PC-3 (cell line): ENCODE measurements around the gene SPSB3. TPM values are rescaled to one million over a fixed set of nuclear protein-coding genes. Genes with fewer than 3 reads are reported as not detected.

Source experiments
- ATAC-seq: fragments of 200-7000 bp; cut with Tn5 transposase; 2 replicates; pipeline ENCODE4 v1.9.1; 2020; ENCODE audit warnings: mild to moderate bottlenecking, moderate library complexity
- BruUV-seq: library from RNA; stranded (reverse); fragments of 400-500 nt; replicated peaks from 2 replicates; lab custom pipeline; 2021; lab: Mats Ljungman, UMichigan
- CTCF ChIA-PET: fragments of 300-600 bp; sonication (Branson Sonifier 250); formaldehyde crosslinking; loops from one replicate; lab custom pipeline; 2022; ENCODE audit warnings: antibody characterized with exemption; lab: Charles Lee
- POLR2A ChIA-PET: fragments of 300-600 bp; sonication (Branson Sonifier 250); formaldehyde crosslinking; loops from one replicate; lab custom pipeline; 2022; ENCODE audit warnings: antibody characterized with exemption; ENCODE audit not compliant: unreplicated experiment; lab: Charles Lee
- DNase-seq: peaks from one replicate; pipeline ENCODE4 v3.0.0-alpha.2; 2015
- H2AFZ ChIP-seq: fragments of 300-600 bp; sonication (generic); 2 replicates; pipeline ENCODE4 v1.6.0; 2016; ENCODE audit warnings: antibody characterized with exemption, low read length
- H3F3A ChIP-seq: fragments of 300-600 bp; sonication (generic); one replicate; pipeline ENCODE4 v1.6.0; 2017; ENCODE audit warnings: antibody characterized with exemption, low read length, control low read depth, mild to moderate bottlenecking; ENCODE audit not compliant: unreplicated experiment
- H3K27ac ChIP-seq: fragments of 300-600 bp; sonication (generic); 2 replicates; pipeline ENCODE4 v1.5.1; 2016; ENCODE audit warnings: mild to moderate bottlenecking, low read length
- H3K27me3 ChIP-seq: fragments of 300-600 bp; sonication (generic); 2 replicates; pipeline ENCODE4 v1.6.1; 2016; ENCODE audit warnings: low read length, mixed read lengths
- H3K36me3 ChIP-seq: fragments of 300-600 bp; sonication (generic); 2 replicates; pipeline ENCODE4 v1.6.1; 2016; ENCODE audit warnings: low read depth, mixed run types, low read length, mixed read lengths
- H3K4me1 ChIP-seq: fragments of 300-600 bp; sonication (generic); 2 replicates; pipeline ENCODE4 v1.5.1; 2016; ENCODE audit warnings: low read length; ENCODE audit not compliant: insufficient read depth
- H3K4me2 ChIP-seq: fragments of 300-600 bp; sonication (generic); 2 replicates; pipeline ENCODE4 v1.6.0; 2016; ENCODE audit warnings: low read length
- H3K4me3 ChIP-seq: fragments of 300-600 bp; sonication (generic); 2 replicates; pipeline ENCODE4 v1.5.1; 2016; ENCODE audit warnings: mild to moderate bottlenecking, low read length, mixed read lengths
- H3K79me2 ChIP-seq: fragments of 300-600 bp; sonication (generic); 2 replicates; pipeline ENCODE4 v1.6.1; 2017; ENCODE audit warnings: low read length, mixed read lengths
- H3K9ac ChIP-seq: fragments of 300-600 bp; sonication (generic); 2 replicates; pipeline ENCODE4 v1.6.0; 2016; ENCODE audit warnings: mild to moderate bottlenecking, low read length
- H3K9me2 ChIP-seq: fragments of 300-600 bp; sonication (generic); replicated peaks from 2 replicates; pipeline ENCODE4 v1.6.1; 2016; ENCODE audit warnings: mixed run types, low read length, mixed read lengths
- H3K9me3 ChIP-seq: fragments of 300-600 bp; sonication (generic); 2 replicates; pipeline ENCODE4 v1.6.1; 2016; ENCODE audit warnings: low read length, mixed read lengths
- H4K20me1 ChIP-seq: fragments of 300-600 bp; sonication (generic); 2 replicates; pipeline ENCODE4 v1.6.1; 2016; ENCODE audit warnings: low read length, mixed read lengths
- CTCF ChIP-seq: fragments of 300-600 bp; sonication (generic); conservative IDR thresholded peaks from 2 replicates; pipeline ENCODE4 v1.5.1; 2017; ENCODE audit warnings: antibody characterized with exemption, low read depth, mild to moderate bottlenecking, low read length
- EZH2 ChIP-seq: fragments of 300-600 bp; sonication (generic); IDR thresholded peaks from one replicate; pipeline ENCODE4 v1.6.1; 2017; ENCODE audit warnings: antibody characterized with exemption, mild to moderate bottlenecking, low read length; ENCODE audit not compliant: unreplicated experiment
- EZH2phosphoT487 ChIP-seq: fragments of 300-600 bp; sonication (generic); IDR thresholded peaks from 2 replicates; pipeline ENCODE4 v1.6.1; 2018; ENCODE audit warnings: mild to moderate bottlenecking, antibody characterized with exemption, low read length, borderline replicate concordance
- intact Hi-C: fragments of 100-400 bp; cut with micrococcal nuclease; formaldehyde crosslinking; loops from 2 replicates; pipeline ENCODE4 v1.9.0; 2023
- total RNA-seq: library from RNA; depleted of rRNA; stranded (reverse); fragments of >200 nt; gene quantifications from 2 replicates; pipeline ENCODE4 v1.2.3, GENCODE V29; 2014

The SPSB3 gene
- total RNA-seq, 1 experiment from 2014 or later = 27.4 TPM

DNA sequence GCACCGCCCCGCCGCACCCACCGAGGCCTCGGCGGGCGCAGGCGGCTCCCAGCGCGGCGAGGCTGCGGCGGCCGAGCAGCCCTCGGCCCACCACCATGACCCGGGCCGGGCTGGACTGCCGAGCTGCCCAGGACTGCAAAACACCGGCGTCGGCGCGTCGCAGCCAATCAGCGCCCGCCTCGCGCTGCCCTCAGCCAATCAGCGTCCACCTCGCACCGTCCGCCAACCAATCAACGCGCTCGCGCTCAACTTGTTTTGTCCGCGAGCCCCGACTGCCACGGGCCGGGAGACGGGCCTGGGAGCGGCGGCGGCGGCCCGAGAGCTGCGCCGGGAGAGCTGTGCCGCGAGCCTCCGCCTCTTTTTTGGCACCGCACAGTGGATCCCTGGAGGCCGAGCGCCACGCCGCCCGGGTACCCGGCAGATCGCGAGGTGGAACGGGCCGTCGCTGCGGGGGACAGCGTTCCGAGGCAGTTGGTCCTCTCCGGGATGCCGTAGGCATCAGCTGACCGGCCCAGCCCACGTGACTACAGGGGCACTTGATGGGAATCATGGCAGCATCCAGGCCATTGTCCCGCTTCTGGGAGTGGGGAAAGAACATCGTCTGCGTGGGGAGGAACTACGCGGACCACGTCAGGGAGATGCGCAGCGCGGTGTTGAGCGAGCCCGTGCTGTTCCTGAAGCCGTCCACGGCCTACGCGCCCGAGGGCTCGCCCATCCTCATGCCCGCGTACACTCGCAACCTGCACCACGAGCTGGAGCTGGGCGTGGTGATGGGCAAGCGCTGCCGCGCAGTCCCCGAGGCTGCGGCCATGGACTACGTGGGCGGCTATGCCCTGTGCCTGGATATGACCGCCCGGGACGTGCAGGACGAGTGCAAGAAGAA, 44.6 kb upstream of the SPSB3 start, which contains the start of the genes FAHD1 and HAGH:
TSS of gene FAHD1 (plus strand) at position 516 of the 883 bp plus-strand sequence. CDS start at position 549, 33 bp downstream.
TSS of gene HAGH (minus strand) at position 135 of the 883 bp plus-strand sequence. CDS start at position 97, 38 bp downstream.
- intact Hi-C loops = no loop called here
- no peaks in the 10 kb centered on the region for H3K36me3 ChIP-seq
- peaks cover 55% of the 10 kb centered on the region for H3K79me2 ChIP-seq
- TF ChIP-seq EZH2phosphoT487 (no peak), CTCF (no peak), EZH2 (no peak)
- peaks cover 12% of the 10 kb centered on the region for H3K4me1 ChIP-seq
- POLR2A ChIA-PET = no interaction called here
- peak within 1 kb of the TSS; percentile 89 for H2AFZ ChIP-seq
- CTCF ChIA-PET = no interaction called here
- peak within 1 kb of the TSS; percentile 46 for H3K27ac ChIP-seq
- H3K27me3 ChIP-seq = no peaks in the 10 kb centered on the region
- ATAC-seq = peak; percentile 85
- peak within 1 kb of the TSS; percentile 94 for H3K4me2 ChIP-seq
- H3K4me3 ChIP-seq = peak within 1 kb of the TSS; percentile 99
- H3K9me2 ChIP-seq = no peaks in the 10 kb centered on the region
- no peaks in the 10 kb centered on the region for H3K9me3 ChIP-seq
- H4K20me1 ChIP-seq = peaks cover 15% of the 10 kb centered on the region; the same call in 1 of the 2 replicates
- H3F3A ChIP-seq = no peaks in the 10 kb centered on the region
- no TSS peak for BruUV-seq
- peak; percentile 84 for DNase-seq
- peak within 1 kb of the TSS; percentile 87 for H3K9ac ChIP-seq

DNA sequence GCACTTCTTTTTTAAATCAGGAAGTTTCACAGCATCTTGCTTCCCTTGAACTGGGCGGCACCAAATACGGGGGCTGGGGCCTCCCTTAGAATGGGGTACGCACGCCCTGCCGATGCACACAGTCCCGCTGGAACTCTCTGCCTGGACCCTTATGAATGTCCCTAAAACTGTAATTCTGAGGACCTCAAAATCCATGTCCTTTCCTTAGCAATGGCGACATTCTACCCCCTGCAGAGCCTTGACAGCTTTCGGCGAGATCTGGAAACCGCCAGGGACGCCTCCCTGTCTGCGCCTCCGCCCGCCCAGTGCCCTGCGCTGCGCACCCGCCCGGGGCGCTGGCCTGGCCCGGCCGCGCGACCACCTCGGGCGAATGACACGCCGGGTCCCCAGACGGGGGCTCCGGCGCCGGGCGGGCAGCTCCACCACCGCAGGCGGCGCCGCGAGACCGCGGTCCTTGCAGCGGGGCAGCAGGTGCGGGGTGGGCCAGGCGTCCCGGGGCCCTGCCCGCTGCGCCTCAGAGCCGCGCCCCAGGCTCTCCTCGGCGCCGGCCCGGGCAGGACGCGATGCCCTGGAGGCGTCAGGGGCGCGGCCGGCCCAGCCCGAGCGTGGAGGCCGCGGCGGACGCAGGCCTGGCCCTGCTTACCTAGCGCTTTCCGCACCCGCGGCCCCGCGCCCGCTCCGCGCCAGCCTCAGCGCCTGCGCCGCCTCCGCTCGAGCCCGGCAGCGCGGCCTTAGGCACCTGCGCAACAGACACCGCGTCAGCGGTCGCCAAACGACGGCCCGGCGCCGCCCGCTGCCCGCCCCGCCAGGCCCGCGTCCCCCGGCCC, 43.7 kb upstream of the SPSB3 start:
- no peak overlapping the region for H2AFZ ChIP-seq
- peak overlapping the region; percentile 75 for H3K4me3 ChIP-seq
- H3K9ac ChIP-seq = peak overlapping the region; percentile 35; the same call in 1 of the 2 replicates
- peak overlapping the region; percentile 94 for H3K4me2 ChIP-seq
- no peaks in the 10 kb centered on the region for H3F3A ChIP-seq
- H3K27me3 ChIP-seq = no peaks in the 10 kb centered on the region
- H3K9me3 ChIP-seq = no peaks in the 10 kb centered on the region
- no TSS peak for BruUV-seq
- no peaks in the 10 kb centered on the region for H3K36me3 ChIP-seq
- peaks cover 54% of the 10 kb centered on the region for H3K79me2 ChIP-seq
- ChIA-PET CTCF (no interaction called here), POLR2A (interaction anchor here (0.7 kb wide), 1 partner anchor 204 kb away, joined by 3 read pairs; no protein-coding TSS in a partner anchor)
- peak; percentile 49 for DNase-seq
- H3K9me2 ChIP-seq = no peaks in the 10 kb centered on the region
- peaks cover 15% of the 10 kb centered on the region; the same call in 1 of the 2 replicates for H4K20me1 ChIP-seq
- H3K27ac ChIP-seq = no peak overlapping the region
- peak; percentile 56 for ATAC-seq
- intact Hi-C loops = no loop called here
- TF ChIP-seq CTCF (no peak), EZH2 (no peak), EZH2phosphoT487 (no peak)
- H3K4me1 ChIP-seq = peaks cover 13% of the 10 kb centered on the region
